ENCODE measurements around the gene WDR20.
"Not testable (repeated sequence)": the region's sequence is repeated elsewhere in the genome, so short reads cannot be mapped to it uniquely, and the experiment has no call there.

WDR20 gene

DNA sequence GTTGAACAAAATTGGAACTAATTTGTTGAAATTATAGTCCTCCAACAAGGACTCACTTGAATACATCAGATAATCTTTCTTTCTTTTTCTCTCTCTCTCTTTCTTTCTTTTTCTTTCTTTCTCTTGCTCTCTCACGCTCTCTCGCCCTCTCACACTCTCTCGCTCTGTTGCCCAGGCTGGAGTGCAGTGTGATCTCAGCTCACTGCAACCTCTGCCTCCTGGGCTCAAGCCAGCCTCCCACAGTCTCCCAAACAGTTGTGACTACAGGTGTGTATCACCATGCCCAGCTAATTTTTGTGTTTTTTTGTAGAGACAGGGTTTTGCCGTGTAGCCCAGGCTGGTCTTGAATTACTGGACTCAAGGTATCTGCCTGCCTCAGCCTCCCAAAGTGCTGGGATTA is 22.8 kb downstream of the WDR20 start:
- DNase-seq (ENCODE audit: extremely low spot score, insufficient read length, low read depth) (no peak), FAIRE-seq (no peak)

- no peak for FAIRE-seq
- DNase-seq (ENCODE audit: extremely low spot score, insufficient read length, low read depth), result no peak
These were observed 24.5 kb downstream of the WDR20 start for GRCh38 chr14:102164241-102164641.

GRCh38 chr14:102164965-102165364 is 25.3 kb downstream of the WDR20 start:
- FAIRE-seq, result no peak
- DNase-seq (ENCODE audit: extremely low spot score, insufficient read length, low read depth), result no peak

- no peak for DNase-seq (ENCODE audit: extremely low spot score, insufficient read length, low read depth)
- no peak for FAIRE-seq
These were observed 30.4 kb downstream of the WDR20 start for GRCh38 chr14:102170061-102170460.

DNA sequence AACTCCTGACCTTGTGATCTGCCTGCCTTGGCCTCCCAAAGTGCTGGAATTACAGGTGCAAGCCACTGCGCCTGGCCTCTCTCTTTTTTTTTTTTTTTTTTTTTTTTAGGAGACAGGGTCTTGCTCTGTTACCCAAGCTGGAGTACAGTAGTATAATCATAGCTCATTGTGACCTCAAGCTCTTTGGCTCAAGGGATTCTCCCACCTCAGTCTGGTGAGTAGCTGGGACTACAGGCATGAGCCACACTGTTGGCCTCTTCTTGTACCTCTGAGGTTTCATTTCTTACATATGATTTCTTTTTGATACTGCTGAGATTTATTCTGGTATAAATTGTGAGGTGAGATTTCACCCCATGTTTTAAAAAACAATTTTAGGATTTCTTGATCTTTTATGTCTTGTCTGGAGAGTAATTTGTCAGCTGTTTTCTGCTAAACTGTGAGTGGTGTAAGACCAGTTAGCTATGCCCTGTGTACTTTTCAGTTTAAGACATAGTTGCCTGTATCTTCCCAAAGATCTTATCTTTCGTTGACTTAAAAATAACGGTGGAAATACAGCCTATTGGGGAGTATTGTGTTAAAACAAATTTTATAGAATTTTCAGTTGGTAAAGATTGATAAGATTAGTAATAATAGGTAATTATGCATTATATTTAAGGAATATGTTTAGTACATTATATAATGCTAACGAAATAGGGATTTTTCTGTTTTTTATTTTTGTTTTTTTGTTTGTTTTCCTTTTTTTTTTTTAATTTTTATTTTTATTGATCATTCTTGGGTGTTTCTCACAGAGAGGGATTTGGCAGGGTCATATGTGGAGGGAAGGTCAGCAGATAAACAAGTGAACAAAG is 31.7 kb downstream of the WDR20 start:
- DNase-seq (ENCODE audit: extremely low spot score, insufficient read length, low read depth), result no peak
- FAIRE-seq, result no peak

DNA sequence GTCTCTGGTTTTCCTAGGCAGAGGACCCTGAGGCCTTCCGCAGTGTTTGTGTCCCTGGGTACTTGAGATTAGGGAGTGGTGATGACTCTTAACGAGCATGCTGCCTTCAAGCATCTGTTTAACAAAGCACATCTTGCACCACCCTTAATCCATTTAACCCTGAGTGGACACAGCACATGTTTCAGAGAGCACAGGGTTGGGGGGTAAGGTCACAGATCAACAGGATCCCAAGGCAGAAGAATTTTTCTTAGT is 32.2 kb downstream of the WDR20 start:
- not testable (repeated sequence) for DNase-seq (ENCODE audit: extremely low spot score, insufficient read length, low read depth)

DNA sequence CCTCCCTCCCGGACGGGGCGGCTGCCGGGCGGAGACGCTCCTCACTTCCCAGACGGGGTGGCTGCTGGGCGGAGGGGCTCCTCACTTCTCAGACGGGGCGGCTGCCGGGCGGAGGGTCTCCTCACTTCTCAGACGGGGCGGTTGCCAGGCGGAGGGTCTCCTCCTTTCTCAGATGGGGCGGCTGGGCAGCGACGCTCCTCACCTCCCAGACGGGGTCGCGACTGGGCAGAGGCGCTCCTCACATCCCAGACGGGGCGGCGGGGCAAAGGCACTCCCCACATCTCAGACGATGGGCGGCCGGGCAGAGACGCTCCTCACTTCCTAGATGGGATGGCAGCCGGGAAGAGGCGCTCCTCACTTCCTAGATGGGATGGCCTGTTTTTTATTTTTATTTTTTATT is 33.0 kb downstream of the WDR20 start:
- DNase-seq (ENCODE audit: extremely low spot score, insufficient read length, low read depth); FAIRE-seq: not testable (repeated sequence)

More for the DNA sequence above, 32.2 kb downstream of the WDR20 start:
- not testable (repeated sequence) for FAIRE-seq

GRCh38 chr14:102177161-102177560 is 37.5 kb downstream of the WDR20 start:
- FAIRE-seq, result no peak
- no peak for DNase-seq (ENCODE audit: extremely low spot score, insufficient read length, low read depth)

GRCh38 chr14:102178806-102179205 is 39.1 kb downstream of the WDR20 start:
- DNase-seq (ENCODE audit: extremely low spot score, insufficient read length, low read depth) (no peak), FAIRE-seq (no peak)

DNA sequence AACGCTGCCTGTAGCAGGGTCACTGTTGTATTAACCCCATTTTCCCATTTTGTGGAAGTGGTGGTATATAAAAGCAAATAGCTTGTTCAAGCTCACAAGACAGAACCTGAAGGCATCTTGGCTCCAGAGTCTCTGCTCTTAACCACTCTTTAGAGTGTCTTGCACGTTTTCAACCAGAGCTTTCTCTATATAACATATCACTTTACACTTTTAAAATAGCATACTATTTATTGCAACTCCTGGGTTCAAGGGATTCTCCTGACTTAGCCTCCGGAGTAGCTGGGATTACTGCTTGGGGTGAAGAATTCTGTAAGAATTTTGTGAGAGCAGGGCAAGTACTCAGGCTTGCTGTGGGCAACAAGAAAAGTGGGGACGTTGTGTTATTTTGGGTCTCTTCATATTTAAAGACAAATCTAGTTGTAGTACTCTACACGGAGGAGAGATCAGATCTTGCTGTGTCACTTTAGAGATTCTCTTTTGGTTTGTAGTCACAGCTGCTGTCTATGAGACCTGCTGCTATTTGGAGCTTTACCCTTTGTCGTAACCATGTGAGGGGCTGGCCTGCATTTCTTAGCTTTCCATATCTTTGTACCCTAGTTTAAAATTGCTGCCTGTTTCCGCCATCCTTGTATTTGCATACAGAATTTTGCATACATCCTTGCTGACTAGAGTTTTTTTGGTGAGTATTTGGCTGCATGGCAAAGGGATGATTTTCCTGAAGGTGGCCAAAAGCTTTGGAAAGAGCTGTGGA is 40.7 kb downstream of the WDR20 start:
- no peak for FAIRE-seq
- DNase-seq (ENCODE audit: extremely low spot score, insufficient read length, low read depth), result no peak

DNA sequence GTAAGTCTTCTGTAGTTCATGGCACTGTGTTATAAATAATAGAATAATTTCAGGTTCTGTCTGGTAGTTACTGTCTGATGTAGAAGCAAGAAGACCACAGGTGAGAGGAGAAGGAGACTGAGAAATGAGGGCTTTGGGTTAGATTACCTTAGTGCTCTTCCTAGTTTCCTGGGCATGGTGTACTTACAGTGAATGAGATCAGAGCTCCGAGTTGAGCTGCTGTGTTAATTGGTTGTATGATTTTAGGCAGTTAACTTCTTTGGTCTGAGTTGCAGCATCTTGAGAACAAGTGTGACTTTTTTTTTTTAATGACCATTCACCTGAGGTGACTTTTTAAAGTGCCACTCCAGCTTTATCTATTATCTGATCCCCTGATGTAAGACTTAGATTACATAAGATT is 41.5 kb downstream of the WDR20 start:
- FAIRE-seq (no peak), DNase-seq (ENCODE audit: extremely low spot score, insufficient read length, low read depth) (no peak)

DNA sequence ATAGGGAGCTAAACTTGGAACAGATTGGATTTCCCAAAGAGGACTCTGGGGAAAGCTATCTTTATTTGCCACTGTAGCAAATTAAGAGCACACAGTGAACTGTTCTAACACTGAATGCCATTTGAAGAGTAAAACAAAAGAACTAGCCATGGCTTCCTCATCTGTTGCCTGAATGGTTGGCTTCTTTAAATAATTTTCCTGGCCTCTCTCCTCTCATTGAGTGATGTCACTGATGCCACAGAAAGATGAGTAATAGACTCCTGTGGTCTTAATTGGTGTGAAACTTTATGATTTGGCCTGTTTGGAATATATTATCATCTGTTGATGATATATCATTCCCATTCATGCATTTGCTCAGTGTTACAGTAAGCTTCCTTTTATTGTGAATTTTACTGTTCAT is 42.5 kb downstream of the WDR20 start:
- no peak for DNase-seq (ENCODE audit: extremely low spot score, insufficient read length, low read depth)

DNA sequence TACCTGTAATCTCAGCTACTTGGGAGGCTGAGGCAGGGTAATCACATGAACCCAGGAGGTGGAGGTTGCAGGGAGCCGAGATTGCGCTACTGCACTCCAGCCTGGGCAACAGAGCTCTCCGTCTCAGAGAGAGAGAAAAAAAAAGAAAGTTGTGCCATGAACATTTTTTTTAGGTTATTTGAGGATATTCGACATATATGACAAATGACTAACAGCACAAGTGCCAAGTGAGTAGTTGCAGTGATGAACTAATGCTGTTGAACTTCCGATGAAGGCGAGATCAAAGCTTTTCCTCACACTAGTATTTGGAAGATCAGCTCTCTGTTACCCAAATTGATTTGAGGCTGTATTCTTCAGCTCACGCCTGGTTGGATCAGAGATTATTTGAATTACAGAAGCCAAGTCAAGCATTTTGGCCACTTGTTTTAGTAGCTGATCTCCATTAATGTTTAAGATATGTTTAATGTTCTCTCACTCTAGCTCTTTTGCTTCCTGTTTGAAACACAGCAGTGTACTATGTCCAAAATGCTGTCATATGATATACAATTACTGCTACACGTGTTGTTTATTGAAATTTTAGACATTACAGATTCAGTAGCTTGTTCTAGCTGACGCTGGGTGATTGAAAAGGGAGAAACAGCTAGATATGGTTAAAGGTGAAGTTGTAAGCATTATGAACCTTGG is 43.4 kb downstream of the WDR20 start:
- FAIRE-seq (no peak), DNase-seq (ENCODE audit: extremely low spot score, insufficient read length, low read depth) (no peak)

More for the DNA sequence above, 42.5 kb downstream of the WDR20 start:
- FAIRE-seq, result no peak

DNA sequence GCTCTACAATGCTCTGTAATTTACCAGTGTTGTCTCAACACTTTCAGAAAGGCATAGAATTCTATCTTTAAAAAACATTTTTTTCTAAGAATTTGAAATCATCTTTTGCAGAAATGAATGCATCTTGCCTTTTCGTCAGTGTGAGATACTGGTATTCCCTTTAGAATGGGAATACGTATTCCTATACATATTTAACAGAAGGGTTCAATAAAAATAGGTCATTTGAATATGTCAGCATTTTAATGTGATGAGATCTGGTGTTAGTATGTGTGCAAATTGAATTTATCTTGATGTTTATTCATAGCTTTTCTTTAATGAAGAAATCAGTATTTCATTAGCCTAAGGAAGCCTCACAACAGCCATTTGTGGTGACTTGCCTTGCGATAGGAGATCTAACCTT is 44.2 kb downstream of the WDR20 start:
- DNase-seq (ENCODE audit: extremely low spot score, insufficient read length, low read depth) (no peak), FAIRE-seq (no peak)

- FAIRE-seq (no peak), DNase-seq (ENCODE audit: extremely low spot score, insufficient read length, low read depth) (no peak)
These were observed 44.8 kb downstream of the WDR20 start for GRCh38 chr14:102184316-102185035.

- DNase-seq (ENCODE audit: extremely low spot score, insufficient read length, low read depth) (no peak), FAIRE-seq (no peak)
These were observed 45.7 kb downstream of the WDR20 start for GRCh38 chr14:102185360-102185759.

- DNase-seq (ENCODE audit: extremely low spot score, insufficient read length, low read depth) (no peak), FAIRE-seq (no peak)
These were observed 47.3 kb downstream of the WDR20 start for GRCh38 chr14:102187044-102187443.

DNA sequence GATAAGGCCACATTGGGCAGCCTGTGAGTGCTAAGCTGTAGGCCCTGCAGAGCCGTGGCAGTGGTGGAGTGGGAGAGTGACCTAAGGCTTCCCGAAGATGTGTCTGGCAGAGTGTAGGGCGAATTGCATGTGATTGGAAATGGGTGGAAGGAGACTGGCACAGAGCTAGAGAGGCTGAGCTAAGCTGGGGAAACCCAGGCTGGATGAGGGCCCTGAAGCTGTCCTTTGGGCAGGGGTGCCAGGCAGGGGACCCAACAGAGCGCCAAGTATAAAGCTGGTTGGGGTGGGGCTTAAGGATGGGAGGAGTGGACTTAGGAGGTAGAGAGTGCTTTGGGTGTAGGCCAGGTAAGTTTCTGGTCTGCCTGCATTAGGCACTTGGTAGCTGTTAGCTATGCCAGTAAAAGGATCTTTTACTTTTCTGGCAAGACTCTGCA is 47.9 kb downstream of the WDR20 start:
- FAIRE-seq, result no peak
- DNase-seq (ENCODE audit: extremely low spot score, insufficient read length, low read depth), result no peak

DNA sequence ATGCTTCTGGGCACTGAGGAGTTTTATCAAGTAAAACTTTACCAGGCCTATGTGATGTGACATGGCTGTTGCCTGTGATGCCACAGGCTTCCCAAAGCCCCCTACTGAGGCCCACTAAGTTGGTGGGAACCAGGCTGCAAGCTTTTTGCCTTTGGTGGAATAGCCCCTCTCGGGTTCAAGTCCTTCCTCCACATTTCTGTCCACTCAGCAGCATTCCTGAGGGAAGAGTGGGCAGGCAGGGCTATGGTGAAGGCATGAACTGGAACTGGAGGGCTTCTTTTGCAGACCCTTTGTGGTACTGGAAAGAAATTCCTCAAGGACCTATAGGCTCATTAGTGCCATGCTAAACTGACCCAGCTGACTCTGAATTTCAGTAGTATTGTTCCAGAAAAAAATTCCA is 48.5 kb downstream of the WDR20 start:
- DNase-seq (ENCODE audit: extremely low spot score, insufficient read length, low read depth) (no peak), FAIRE-seq (no peak)

- DNase-seq (ENCODE audit: extremely low spot score, insufficient read length, low read depth), result no peak
- no peak for FAIRE-seq
These were observed 50.2 kb downstream of the WDR20 start for GRCh38 chr14:102189874-102190273.

All from GM18507 (cell line).